Measurements from ENCODE around the gene LYST.
"Not testable (repeated sequence)": the region's sequence is repeated elsewhere in the genome, so short reads cannot be mapped to it uniquely, and the experiment has no call there.

The LYST gene, protein sequence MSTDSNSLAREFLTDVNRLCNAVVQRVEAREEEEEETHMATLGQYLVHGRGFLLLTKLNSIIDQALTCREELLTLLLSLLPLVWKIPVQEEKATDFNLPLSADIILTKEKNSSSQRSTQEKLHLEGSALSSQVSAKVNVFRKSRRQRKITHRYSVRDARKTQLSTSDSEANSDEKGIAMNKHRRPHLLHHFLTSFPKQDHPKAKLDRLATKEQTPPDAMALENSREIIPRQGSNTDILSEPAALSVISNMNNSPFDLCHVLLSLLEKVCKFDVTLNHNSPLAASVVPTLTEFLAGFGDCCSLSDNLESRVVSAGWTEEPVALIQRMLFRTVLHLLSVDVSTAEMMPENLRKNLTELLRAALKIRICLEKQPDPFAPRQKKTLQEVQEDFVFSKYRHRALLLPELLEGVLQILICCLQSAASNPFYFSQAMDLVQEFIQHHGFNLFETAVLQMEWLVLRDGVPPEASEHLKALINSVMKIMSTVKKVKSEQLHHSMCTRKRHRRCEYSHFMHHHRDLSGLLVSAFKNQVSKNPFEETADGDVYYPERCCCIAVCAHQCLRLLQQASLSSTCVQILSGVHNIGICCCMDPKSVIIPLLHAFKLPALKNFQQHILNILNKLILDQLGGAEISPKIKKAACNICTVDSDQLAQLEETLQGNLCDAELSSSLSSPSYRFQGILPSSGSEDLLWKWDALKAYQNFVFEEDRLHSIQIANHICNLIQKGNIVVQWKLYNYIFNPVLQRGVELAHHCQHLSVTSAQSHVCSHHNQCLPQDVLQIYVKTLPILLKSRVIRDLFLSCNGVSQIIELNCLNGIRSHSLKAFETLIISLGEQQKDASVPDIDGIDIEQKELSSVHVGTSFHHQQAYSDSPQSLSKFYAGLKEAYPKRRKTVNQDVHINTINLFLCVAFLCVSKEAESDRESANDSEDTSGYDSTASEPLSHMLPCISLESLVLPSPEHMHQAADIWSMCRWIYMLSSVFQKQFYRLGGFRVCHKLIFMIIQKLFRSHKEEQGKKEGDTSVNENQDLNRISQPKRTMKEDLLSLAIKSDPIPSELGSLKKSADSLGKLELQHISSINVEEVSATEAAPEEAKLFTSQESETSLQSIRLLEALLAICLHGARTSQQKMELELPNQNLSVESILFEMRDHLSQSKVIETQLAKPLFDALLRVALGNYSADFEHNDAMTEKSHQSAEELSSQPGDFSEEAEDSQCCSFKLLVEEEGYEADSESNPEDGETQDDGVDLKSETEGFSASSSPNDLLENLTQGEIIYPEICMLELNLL (N-terminal part only)

DNA sequence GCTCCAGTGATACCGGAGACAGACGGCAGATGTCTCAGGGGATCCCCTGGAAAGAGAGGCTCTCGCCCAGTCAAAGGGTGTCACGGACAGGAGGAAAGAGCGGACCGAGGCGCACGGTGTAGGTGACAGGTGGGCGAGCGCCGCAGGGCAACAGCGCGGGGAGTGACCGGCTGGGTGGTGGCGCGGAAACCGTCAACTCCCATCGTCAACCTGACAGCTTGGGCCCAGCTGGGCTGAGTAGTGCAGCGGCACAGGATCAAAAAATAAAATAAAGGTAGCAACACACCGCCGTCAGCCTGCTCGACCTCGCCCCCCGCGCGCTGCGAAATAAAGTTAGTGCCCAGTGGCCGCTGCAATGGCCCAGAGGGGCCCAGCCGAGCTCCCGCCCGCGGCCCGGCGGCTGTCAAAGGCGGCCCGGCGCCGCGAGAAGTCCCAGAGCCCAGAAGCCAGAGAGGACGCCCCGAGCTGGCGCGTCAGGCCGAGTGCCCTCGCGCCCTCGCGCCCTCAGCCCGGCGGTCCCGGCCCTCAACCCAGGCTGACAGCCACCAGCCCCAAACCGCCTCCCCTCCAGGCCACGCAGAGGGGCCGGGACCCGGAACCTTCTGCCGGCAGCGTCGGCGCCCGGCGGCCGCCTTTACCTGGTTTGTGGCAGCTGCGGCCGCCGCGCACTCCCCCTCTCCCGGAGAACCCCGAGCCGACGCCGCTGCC is at the start of gene LYST:
LYST (minus strand) TSS at position 702 of the 708 bp plus-strand sequence. CDS start 36,489 bp downstream, outside the sequence.
- Histone ChIP-seq H3K4me1 (ENCODE audit: low read length) (0 out of 2 replicates have a peak, but pooled peaks cover 3% of the 10 kb centered on the region), H3K27me3 (replicated peaks; ENCODE audit: insufficient read depth, low read length) (no peaks in the 10 kb centered on the region), H3K9ac (ENCODE audit: low read length) (peak within 1 kb of the TSS; percentile 87), H3K36me3 (replicated peaks; ENCODE audit: insufficient read depth, low read length) (no peaks in the 10 kb centered on the region), H3F3A (ENCODE audit: insufficient read depth, low read length) (peaks cover 22% of the 10 kb centered on the region; the same call in 1 of the 2 replicates), H2AFZ (ENCODE audit: low read length) (peak within 1 kb of the TSS; percentile 97), H4K20me1 (ENCODE audit: insufficient read depth, low read length) (no peaks in the 10 kb centered on the region), H3K9me3 (replicated peaks; ENCODE audit: insufficient read depth, low read length) (no peaks in the 10 kb centered on the region), H3K27ac (ENCODE audit: low read length) (peak within 1 kb of the TSS; percentile 76), H3K79me2 (ENCODE audit: low read length) (peaks cover 15% of the 10 kb centered on the region), H3K9me2 (replicated peaks; ENCODE audit: insufficient read depth, low read length) (no peaks in the 10 kb centered on the region), H3K4me3 (ENCODE audit: low read length) (peak within 1 kb of the TSS; percentile 88), H3K4me2 (ENCODE audit: low read depth, low read length) (peak within 1 kb of the TSS; percentile 92)
- DNase-seq, result peak; percentile 75
- TF ChIP-seq EZH2phosphoT487 (IDR thresholded peaks at IDR 0.05; ENCODE audit: low read length), result no peak
- TF ChIP-seq, protein P1, sequence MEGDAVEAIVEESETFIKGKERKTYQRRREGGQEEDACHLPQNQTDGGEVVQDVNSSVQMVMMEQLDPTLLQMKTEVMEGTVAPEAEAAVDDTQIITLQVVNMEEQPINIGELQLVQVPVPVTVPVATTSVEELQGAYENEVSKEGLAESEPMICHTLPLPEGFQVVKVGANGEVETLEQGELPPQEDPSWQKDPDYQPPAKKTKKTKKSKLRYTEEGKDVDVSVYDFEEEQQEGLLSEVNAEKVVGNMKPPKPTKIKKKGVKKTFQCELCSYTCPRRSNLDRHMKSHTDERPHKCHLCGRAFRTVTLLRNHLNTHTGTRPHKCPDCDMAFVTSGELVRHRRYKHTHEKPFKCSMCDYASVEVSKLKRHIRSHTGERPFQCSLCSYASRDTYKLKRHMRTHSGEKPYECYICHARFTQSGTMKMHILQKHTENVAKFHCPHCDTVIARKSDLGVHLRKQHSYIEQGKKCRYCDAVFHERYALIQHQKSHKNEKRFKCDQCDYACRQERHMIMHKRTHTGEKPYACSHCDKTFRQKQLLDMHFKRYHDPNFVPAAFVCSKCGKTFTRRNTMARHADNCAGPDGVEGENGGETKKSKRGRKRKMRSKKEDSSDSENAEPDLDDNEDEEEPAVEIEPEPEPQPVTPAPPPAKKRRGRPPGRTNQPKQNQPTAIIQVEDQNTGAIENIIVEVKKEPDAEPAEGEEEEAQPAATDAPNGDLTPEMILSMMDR (IDR thresholded peaks at IDR 0.05; ENCODE audit: low read length), result peak; percentile 66

DNA sequence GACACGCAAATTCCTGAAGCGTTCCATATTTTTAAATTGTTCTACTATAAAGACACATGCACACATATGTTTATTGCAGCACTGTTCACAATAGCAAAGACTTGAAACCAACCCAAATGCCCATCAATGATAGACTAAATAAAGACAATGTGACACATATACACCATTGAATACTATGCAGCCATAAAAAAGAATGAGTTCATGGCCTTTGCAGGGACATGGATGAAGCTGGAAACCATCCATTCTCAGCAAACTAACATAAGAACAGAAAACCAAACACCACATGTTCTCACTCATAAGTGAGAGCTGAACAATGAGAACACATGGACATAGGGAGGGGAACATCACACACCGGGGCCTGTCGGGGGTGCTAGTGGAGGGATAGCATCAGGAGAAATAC is 48.8 kb upstream of the LYST start:
- not testable (repeated sequence) for H3F3A ChIP-seq (ENCODE audit: insufficient read depth, low read length); H3K79me2 ChIP-seq (ENCODE audit: low read length); H3K27ac ChIP-seq (ENCODE audit: low read length); H3K9ac ChIP-seq (ENCODE audit: low read length); DNase-seq; H3K9me3 ChIP-seq (replicated peaks; ENCODE audit: insufficient read depth, low read length); H3K36me3 ChIP-seq (replicated peaks; ENCODE audit: insufficient read depth, low read length); H3K4me3 ChIP-seq (ENCODE audit: low read length); H2AFZ ChIP-seq (ENCODE audit: low read length); H3K9me2 ChIP-seq (replicated peaks; ENCODE audit: insufficient read depth, low read length); H3K27me3 ChIP-seq (replicated peaks; ENCODE audit: insufficient read depth, low read length); H3K4me2 ChIP-seq (ENCODE audit: low read depth, low read length); H4K20me1 ChIP-seq (ENCODE audit: insufficient read depth, low read length)
- H3K4me1 ChIP-seq (ENCODE audit: low read length), result peaks cover 17% of the 10 kb centered on the region

DNA sequence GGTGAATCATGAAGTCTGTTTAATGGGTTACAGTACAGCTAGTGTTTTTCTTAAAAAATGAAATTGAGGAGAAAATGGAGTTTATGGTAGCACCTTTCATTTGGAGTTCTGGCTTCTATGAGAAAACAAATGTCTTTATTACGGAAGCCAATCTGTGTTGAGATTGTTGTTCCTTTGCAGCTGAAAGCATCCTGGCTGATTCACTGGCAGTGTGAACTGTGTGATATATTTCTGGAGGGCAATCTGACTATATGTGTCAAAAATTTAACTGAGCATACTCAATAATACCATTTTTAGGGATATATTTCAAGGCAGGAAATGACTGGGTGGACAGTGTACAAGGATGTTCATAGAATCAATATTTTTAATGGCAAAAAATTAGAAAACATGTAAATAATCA is 46.6 kb upstream of the LYST start:
- H3K27ac ChIP-seq (ENCODE audit: low read length), result no peak overlapping the region
- no peak overlapping the region for H3K4me2 ChIP-seq (ENCODE audit: low read depth, low read length)
- no peak overlapping the region for H3K9ac ChIP-seq (ENCODE audit: low read length)
- no peaks in the 10 kb centered on the region for H3K36me3 ChIP-seq (replicated peaks; ENCODE audit: insufficient read depth, low read length)
- H3K9me3 ChIP-seq (replicated peaks; ENCODE audit: insufficient read depth, low read length), result no peaks in the 10 kb centered on the region
- H4K20me1 ChIP-seq (ENCODE audit: insufficient read depth, low read length), result no peaks in the 10 kb centered on the region
- no peaks in the 10 kb centered on the region for H3F3A ChIP-seq (ENCODE audit: insufficient read depth, low read length)
- no peaks in the 10 kb centered on the region for H3K4me1 ChIP-seq (ENCODE audit: low read length)
- H3K27me3 ChIP-seq (replicated peaks; ENCODE audit: insufficient read depth, low read length), result no peaks in the 10 kb centered on the region
- H3K9me2 ChIP-seq (replicated peaks; ENCODE audit: insufficient read depth, low read length), result no peaks in the 10 kb centered on the region
- H3K79me2 ChIP-seq (ENCODE audit: low read length), result no peaks in the 10 kb centered on the region
- no peak overlapping the region for H3K4me3 ChIP-seq (ENCODE audit: low read length)
- DNase-seq, result no peak
- TF ChIP-seq EZH2 (optimal IDR thresholded peaks at IDR 0.05; ENCODE audit: low read depth, low read length) (no peak), EZH2phosphoT487 (IDR thresholded peaks at IDR 0.05; ENCODE audit: low read length) (no peak)
- TF ChIP-seq, protein P1 (IDR thresholded peaks at IDR 0.05; ENCODE audit: low read length), result no peak
- no peak overlapping the region for H2AFZ ChIP-seq (ENCODE audit: low read length)

Measured in MM.1S (cell line).